ENCODE results near the gene SMG6.

- TF ChIP-seq POLR2A (IDR thresholded peaks at IDR 0.05; ENCODE audit: control extremely low read depth in 1 of 2, low read depth in 2 of 2, low read length in 2 of 2) (no peak), BRCA1 (IDR thresholded peaks at IDR 0.05; ENCODE audit: low read depth, low read length) (no peak)
These were observed 250.0 kb downstream of the SMG6 start for GRCh38 chr17:2053380-2054261.
